Skeletal muscle satellite cell (primary cell): ENCODE results near the gene MBD4.
"Not testable (repeated sequence)": the region's sequence is repeated elsewhere in the genome, so short reads cannot be mapped to it uniquely, and the experiment has no call there.

Experiments used
- H3K27me3 ChIP-seq: 2 replicates; pipeline ENCODE4 v1.7.0; 2013; ENCODE audit warnings: low read length; ENCODE audit not compliant: control insufficient read depth, insufficient read depth
- H3K36me3 ChIP-seq: 2 replicates; pipeline ENCODE4 v1.7.0; 2013; ENCODE audit warnings: mild to moderate bottlenecking, control low read depth, low read length; ENCODE audit not compliant: insufficient read depth
- H3K4me1 ChIP-seq: 2 replicates; pipeline ENCODE4 v1.7.0; 2013; ENCODE audit warnings: low read length; ENCODE audit not compliant: control insufficient read depth, insufficient read depth
- H3K4me2 ChIP-seq: 2 replicates; pipeline ENCODE4 v1.7.0; 2013; ENCODE audit warnings: mild to moderate bottlenecking, low read length
- H3K4me3 ChIP-seq: 2 replicates; pipeline ENCODE4 v1.7.0; 2013; ENCODE audit warnings: low read length
- H3K9ac ChIP-seq: 2 replicates; pipeline ENCODE4 v1.7.0; 2013; ENCODE audit warnings: mild to moderate bottlenecking, low read depth, low read length, moderate library complexity
- H3K9me3 ChIP-seq: replicated peaks from 2 replicates; pipeline ENCODE4 v1.7.0; 2013; ENCODE audit warnings: mild to moderate bottlenecking, control low read depth, low read length
- small RNA-seq: library from RNA; depleted of rRNA; stranded (forward); fragments of <200 nt; gene quantifications from one replicate; pipeline ENCODE3, GENCODE V24; 2012

Gene MBD4

GRCh38 chr3:129387487-129387886 lies 52.3 kb downstream of the MBD4 start:
- H3K36me3 ChIP-seq, result peaks cover 28% of the 10 kb centered on the region
- H3K4me3 ChIP-seq, result no peak overlapping the region

GRCh38 chr3:129386984-129387383 lies 52.8 kb downstream of the MBD4 start:
- H3K9me3 ChIP-seq, result no peaks in the 10 kb centered on the region
- H3K4me2 ChIP-seq, result no peak overlapping the region
- H3K27me3 ChIP-seq, result no peaks in the 10 kb centered on the region
- H3K36me3 ChIP-seq, result peaks cover 28% of the 10 kb centered on the region
- H3K4me3 ChIP-seq, result no peak overlapping the region
- H3K9ac ChIP-seq, result no peak overlapping the region
- H3K4me1 ChIP-seq, result peaks cover 22% of the 10 kb centered on the region

More at GRCh38 chr3:129387487-129387886, 52.3 kb downstream of the MBD4 start:
- Histone ChIP-seq H3K27me3 (no peaks in the 10 kb centered on the region), H3K4me1 (peaks cover 22% of the 10 kb centered on the region), H3K4me2 (no peak overlapping the region), H3K9ac (no peak overlapping the region), H3K9me3 (no peaks in the 10 kb centered on the region)

- peaks cover 17% of the 10 kb centered on the region for H3K36me3 ChIP-seq
- not testable (repeated sequence) for H3K4me2 ChIP-seq, H3K9me3 ChIP-seq, H3K4me3 ChIP-seq, H3K27me3 ChIP-seq, H3K9ac ChIP-seq
- H3K4me1 ChIP-seq, result peaks cover 22% of the 10 kb centered on the region
Measured at GRCh38 chr3:129385507-129385906, 54.2 kb downstream of the MBD4 start.

- peaks cover 19% of the 10 kb centered on the region for H3K4me1 ChIP-seq
Measured at GRCh38 chr3:129384594-129385323, 55.0 kb downstream of the MBD4 start.

GRCh38 chr3:129384103-129384502 lies 55.6 kb downstream of the MBD4 start:
- not testable (repeated sequence) for H3K9ac ChIP-seq, H3K4me3 ChIP-seq, H3K4me2 ChIP-seq, H3K36me3 ChIP-seq, H3K27me3 ChIP-seq, H3K9me3 ChIP-seq
- peaks cover 12% of the 10 kb centered on the region for H3K4me1 ChIP-seq

More at GRCh38 chr3:129384594-129385323, 55.0 kb downstream of the MBD4 start:
- no peak overlapping the region for H3K4me3 ChIP-seq
- H3K9me3 ChIP-seq, result no peaks in the 10 kb centered on the region
- H3K36me3 ChIP-seq, result peaks cover 13% of the 10 kb centered on the region
- no peak overlapping the region for H3K9ac ChIP-seq
- H3K27me3 ChIP-seq, result no peaks in the 10 kb centered on the region
- no peak overlapping the region for H3K4me2 ChIP-seq

DNA sequence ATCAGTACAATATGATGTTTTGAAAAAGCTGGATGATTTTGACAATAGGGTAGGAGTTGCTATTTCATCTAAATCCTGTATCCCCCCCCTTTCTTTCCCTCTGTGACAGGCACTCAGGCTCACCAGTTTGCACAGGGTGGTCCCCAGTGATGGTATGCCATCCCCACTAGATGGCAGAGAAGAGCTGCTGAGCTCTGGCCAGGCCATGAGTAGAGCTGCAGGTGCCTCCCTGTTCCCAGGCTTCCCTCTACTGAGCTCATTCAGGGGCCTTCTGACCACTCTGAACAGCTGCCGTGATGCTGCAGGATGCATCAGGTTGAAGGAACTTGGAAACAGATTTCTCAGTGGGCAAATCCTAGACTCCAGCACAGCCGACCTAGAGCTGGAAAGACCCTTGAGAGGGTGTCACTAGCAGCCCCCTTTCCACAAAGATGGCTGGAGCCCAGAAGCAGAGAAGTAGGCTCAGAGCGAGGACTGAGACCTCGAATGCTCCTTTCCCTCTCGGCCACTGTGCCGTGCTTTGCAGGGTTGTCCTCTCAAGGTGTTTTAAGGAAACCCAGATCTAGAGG lies 56.4 kb downstream of the MBD4 start:
- Histone ChIP-seq H3K36me3 (peaks cover 9% of the 10 kb centered on the region), H3K4me1 (peaks cover 6% of the 10 kb centered on the region), H3K9me3 (no peaks in the 10 kb centered on the region), H3K4me3 (no peak overlapping the region), H3K4me2 (no peak overlapping the region), H3K9ac (no peak overlapping the region), H3K27me3 (no peaks in the 10 kb centered on the region)

DNA sequence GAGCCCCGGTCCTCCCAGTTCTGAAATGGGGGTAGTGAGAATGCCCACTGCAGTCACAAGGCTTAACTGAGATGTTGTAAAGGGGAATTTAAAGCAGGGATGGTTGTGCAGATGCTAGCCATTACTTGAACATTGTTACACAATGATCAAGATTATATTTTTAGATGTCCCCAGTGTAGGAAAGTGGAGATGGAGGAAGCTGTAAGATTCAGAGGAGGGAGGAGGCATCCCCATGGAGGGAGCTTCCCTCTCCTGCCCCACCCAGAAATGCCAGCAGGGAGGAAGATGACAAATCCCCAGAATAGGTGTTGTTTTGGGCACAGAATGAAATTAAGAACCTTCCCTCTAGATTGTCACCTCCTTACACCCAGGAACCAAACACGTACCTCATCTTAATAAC lies 57.4 kb downstream of the MBD4 start:
- Histone ChIP-seq H3K4me2 (no peak overlapping the region), H3K4me3 (no peak overlapping the region), H3K9me3 (no peaks in the 10 kb centered on the region), H3K9ac (no peak overlapping the region), H3K4me1 (no peaks in the 10 kb centered on the region), H3K36me3 (peaks cover 6% of the 10 kb centered on the region), H3K27me3 (no peaks in the 10 kb centered on the region)

Small RNA genes within 50 kb of the gene (small RNA-seq; reads per million reads assigned to genes)
- gene SNORA7B, result 0.70 reads per million, percentile 8 among the genes with 10 or more reads in this experiment
